OCI-LY3 (cell line): ENCODE results near the gene ICAM5.

Source experiments
- CTCF ChIP-seq: fragments of 200-600, 300-600 bp; sonication (generic); IDR thresholded peaks from 2 replicates; pipeline ENCODE4 v1.5.1; 2014; ENCODE audit warnings: antibody characterized with exemption, low read length, low read depth
- EZH2phosphoT487 ChIP-seq: fragments of 200-600 bp; shearing (Covaris generic); IDR thresholded peaks from 2 replicates; pipeline ENCODE4 v1.6.1; 2018; ENCODE audit warnings: antibody characterized with exemption, mixed run types, low read depth

GRCh38 chr19:10284065-10284959, 5.4 kb upstream of the ICAM5 start:
- TF ChIP-seq CTCF (no peak), EZH2phosphoT487 (no peak)
